Transverse colon (tissue), 4 donors: ENCODE results near the gene EPB42. TPM values are rescaled to one million over a fixed set of nuclear protein-coding genes. Genes with fewer than 3 reads are reported as not detected.

Experiments used
- DNase-seq: peaks from one replicate; pipeline ENCODE4 v3.0.0-alpha.2; 2019
- H3K27ac ChIP-seq, 4 donors: fragments of 200-600 bp; sonication (generic); 2 replicates each; pipeline ENCODE4 v1.5.1; 2016 to 2018; ENCODE audit warnings: inconsistent platforms in 4 of 4
- H3K27me3 ChIP-seq: fragments of 200-600 bp; sonication (generic); 2 replicates; pipeline ENCODE4 v1.5.1; 2017; ENCODE audit warnings: inconsistent platforms
- H3K36me3 ChIP-seq, 4 donors: fragments of 200-600 bp; sonication (generic); 2 replicates each; pipeline ENCODE4 v1.5.1; 2017 to 2019; ENCODE audit warnings: inconsistent platforms in 4 of 4
- H3K4me1 ChIP-seq, 4 donors: fragments of 200-600 bp; sonication (generic); 2 replicates each; pipeline ENCODE4 v1.5.1; 2017 to 2020; ENCODE audit warnings: inconsistent platforms in 4 of 4
- H3K4me3 ChIP-seq, 4 donors: fragments of 200-600 bp; sonication (generic); 1 replicate in 1 of 4; 2 replicates in 3 of 4; pipeline versions ENCODE4 v1.5.1 to v1.6.1; 2017 to 2019; ENCODE audit warnings: inconsistent platforms in 4 of 4
- H3K9me3 ChIP-seq, 2 donors: fragments of 200-600 bp; sonication (generic); 2 replicates each; pipeline ENCODE4 v1.5.1; 2017 to 2019; ENCODE audit warnings: inconsistent platforms in 2 of 2
- CTCF ChIP-seq, 5 experiments: fragments of 200-600 bp in 3 of 5; fragments of 450-650 bp in 2 of 5; sonication (generic) in 3 of 5; IDR thresholded peaks; 1 replicate in 2 of 5; 2 replicates in 3 of 5; pipeline ENCODE4 v1.5.1; 2016 to 2017; ENCODE audit warnings: antibody characterized with exemption in 5 of 5, inconsistent platforms in 3 of 5, mild to moderate bottlenecking in 2 of 5, moderate library complexity in 1 of 5
- EP300 ChIP-seq: sonication (generic); formaldehyde crosslinking; IDR thresholded peaks from one replicate; pipeline ENCODE4 v1.6.1; 2017; ENCODE audit warnings: antibody characterized with exemption, low read depth
- POLR2A ChIP-seq: fragments of 450-650 bp; IDR thresholded peaks from one replicate; pipeline ENCODE4 v1.6.1; 2016; ENCODE audit warnings: antibody characterized with exemption, mild to moderate bottlenecking, moderate library complexity
- POLR2AphosphoS5 ChIP-seq, 3 donors: sonication (generic); formaldehyde crosslinking; IDR thresholded peaks; one replicate each; pipeline ENCODE4 v1.6.1; 2016; ENCODE audit warnings: antibody characterized with exemption in 3 of 3
- WGBS, 2 donors: methylation state at CpG; one replicate each; pipeline ENCODE4 v1.1.5; 2018; ENCODE audit warnings: low coverage in 1 of 2; 5-methylcytosine and 5-hydroxymethylcytosine counted together
- in situ Hi-C, 4 donors: fragments of 200-750 bp; cut with MboI; loops; one replicate each; pipeline versions ENCODE4 v1.15.0 to v1.15.1; 2017; ENCODE audit warnings: low sequenced_read_pairs in 3 of 4, low pct_ligation_motif_present in 1 of 4, low pct_unique_long_range_greater_than_20kb in 1 of 4
- intact Hi-C: fragments of 100-400 bp; cut with DNase I; formaldehyde crosslinking; loops from one replicate; pipeline ENCODE4 v1.15.1; 2023; ENCODE audit warnings: low total_unique reads
- total RNA-seq, 4 donors: library from RNA; depleted of rRNA; stranded (reverse); fragments of >200 nt; gene quantifications; one replicate each; pipeline ENCODE4 v1.1.0, GENCODE V29; 2016

The EPB42 gene
- total RNA-seq, 4 donors from 2014 or later, result not detected

GRCh38 chr15:43193710-43194109 lies 27.1 kb downstream of the EPB42 start:
- H3K36me3 ChIP-seq, result peaks cover 0 to 62% (median 27%) of the 10 kb centered on the region in 4 donors
- no peak overlapping the region for H3K27ac ChIP-seq
- intact Hi-C loops, result no loop called here
- WGBS, 2 donors, result 74 to 92% methylated on average over 2 of the region's 2 CpGs
- no peak for TF ChIP-seq EP300
- no peak for TF ChIP-seq POLR2A
- TF ChIP-seq CTCF (IDR thresholded peaks at IDR 0.05), result no peak
- TF ChIP-seq POLR2AphosphoS5 (IDR thresholded peaks at IDR 0.05), result no peak
- no peaks in the 10 kb centered on the region for H3K9me3 ChIP-seq
- in situ Hi-C loops, result no loop called here
- no peak for DNase-seq
- H3K4me3 ChIP-seq, result no peak overlapping the region
- H3K27me3 ChIP-seq, result no peaks in the 10 kb centered on the region
- H3K4me1 ChIP-seq, result no peaks in the 10 kb centered on the region

- no peaks in the 10 kb centered on the region for H3K9me3 ChIP-seq
- peaks cover 0 to 55% (median 22%) of the 10 kb centered on the region in 4 donors for H3K36me3 ChIP-seq
- H3K4me3 ChIP-seq, result no peak overlapping the region
- TF ChIP-seq CTCF (IDR thresholded peaks at IDR 0.05) (no peak), POLR2A (no peak), POLR2AphosphoS5 (IDR thresholded peaks at IDR 0.05) (no peak), EP300 (no peak)
- peaks cover 8 to 14% (median 10%) of the 10 kb centered on the region in 4 donors for H3K4me1 ChIP-seq
- in situ Hi-C loops, result no loop called here
- 84% methylated on average over 1 of the region's 1 CpG; no CpG with 5 or more reads in 1 of the 2 donors for WGBS, 2 donors
- H3K27ac ChIP-seq, result no peak overlapping the region
- no peak for DNase-seq
- intact Hi-C loops, result no loop called here
- H3K27me3 ChIP-seq, result no peaks in the 10 kb centered on the region
Measured at GRCh38 chr15:43190178-43190577, 30.6 kb downstream of the EPB42 start.

GRCh38 chr15:43189296-43189695 lies 31.5 kb downstream of the EPB42 start:
- Histone ChIP-seq H3K9me3 (no peaks in the 10 kb centered on the region), H3K4me3 (no peak overlapping the region), H3K36me3 (peaks cover 0 to 47% (median 18%) of the 10 kb centered on the region in 4 donors), H3K4me1 (peaks cover 8 to 18% (median 13%) of the 10 kb centered on the region in 4 donors), H3K27me3 (no peaks in the 10 kb centered on the region), H3K27ac (no peak overlapping the region)
- 76 to 83% methylated on average over 2 of the region's 2 CpGs for WGBS, 2 donors
- no peak for DNase-seq
- in situ Hi-C loops, result no loop called here
- intact Hi-C loops, result no loop called here
- TF ChIP-seq POLR2A, result no peak
- TF ChIP-seq EP300, result no peak
- no peak for TF ChIP-seq CTCF (IDR thresholded peaks at IDR 0.05)
- TF ChIP-seq POLR2AphosphoS5 (IDR thresholded peaks at IDR 0.05), result no peak

DNA sequence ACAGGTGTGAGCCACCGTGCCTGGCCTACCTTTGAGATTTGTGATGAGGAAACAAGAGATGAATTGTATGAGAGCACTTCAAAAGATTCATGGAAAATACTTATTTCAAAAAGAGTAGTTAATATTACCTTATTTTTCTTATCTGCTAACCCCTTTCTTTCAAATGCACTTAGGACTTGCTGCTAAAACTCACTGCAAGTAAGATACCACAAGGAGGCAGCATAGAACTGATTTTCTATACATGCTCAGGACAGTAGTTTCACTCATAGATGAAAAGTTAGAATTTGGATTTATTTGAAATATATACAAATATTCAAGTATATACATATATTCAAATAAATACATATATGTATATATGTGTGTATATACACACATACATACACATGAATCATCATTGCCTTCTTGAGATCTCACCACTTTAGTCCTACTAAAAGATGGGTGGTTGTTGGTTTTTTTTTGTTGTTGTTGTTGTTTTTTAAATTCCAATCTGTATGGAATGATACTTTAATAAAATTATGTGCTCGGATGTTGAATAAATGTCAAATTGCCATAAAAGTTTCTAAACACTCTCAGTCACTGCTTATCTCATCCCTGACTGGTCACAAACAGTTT lies 33.2 kb downstream of the EPB42 start:
- Histone ChIP-seq H3K27me3 (no peaks in the 10 kb centered on the region), H3K9me3 (no peaks in the 10 kb centered on the region), H3K4me3 (no peak overlapping the region), H3K27ac (no peak overlapping the region), H3K4me1 (peaks cover 8 to 18% (median 13%) of the 10 kb centered on the region in 4 donors), H3K36me3 (peaks cover 0 to 35% (median 14%) of the 10 kb centered on the region in 4 donors)
- 57 to 60% methylated on average over 1 to 2 of the region's 2 CpGs for WGBS, 2 donors
- TF ChIP-seq CTCF (IDR thresholded peaks at IDR 0.05) (peak; percentile 46 to 51 (median 50)), EP300 (no peak), POLR2AphosphoS5 (IDR thresholded peaks at IDR 0.05) (no peak), POLR2A (no peak)
- intact Hi-C loops (no loop called here), in situ Hi-C loops (no loop called here)
- DNase-seq, result no peak
